Measurements from ENCODE around the gene MTA3.
"Not testable (repeated sequence)": the region's sequence is repeated elsewhere in the genome, so short reads cannot be mapped to it uniquely, and the experiment has no call there.

The MTA3 gene

GRCh38 chr2:42614838-42615237 is 46.4 kb downstream of the MTA3 start:
- no peak for DNase-seq

DNA sequence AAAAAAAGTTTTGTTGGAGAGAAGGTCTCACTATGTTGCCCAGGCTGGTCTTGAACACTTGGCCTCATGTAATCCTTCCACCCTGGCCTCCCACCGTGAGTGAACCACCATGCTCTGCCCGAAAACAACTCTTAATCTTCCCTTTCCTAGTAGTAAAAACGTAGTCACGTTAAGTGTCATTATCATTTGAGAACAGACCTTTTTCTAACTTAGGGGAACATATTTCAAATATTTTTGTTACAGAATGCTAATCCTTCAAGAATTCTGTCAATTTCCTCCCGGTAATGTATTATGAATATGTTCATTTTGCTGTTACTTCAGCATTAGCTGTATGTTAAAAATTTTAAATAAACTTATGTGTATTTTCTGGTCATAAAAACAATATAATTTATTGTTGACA is 49.7 kb downstream of the MTA3 start:
- no peak for DNase-seq

- DNase-seq, result no peak
Observed at GRCh38 chr2:42618972-42619371, 50.5 kb downstream of the MTA3 start.

DNA sequence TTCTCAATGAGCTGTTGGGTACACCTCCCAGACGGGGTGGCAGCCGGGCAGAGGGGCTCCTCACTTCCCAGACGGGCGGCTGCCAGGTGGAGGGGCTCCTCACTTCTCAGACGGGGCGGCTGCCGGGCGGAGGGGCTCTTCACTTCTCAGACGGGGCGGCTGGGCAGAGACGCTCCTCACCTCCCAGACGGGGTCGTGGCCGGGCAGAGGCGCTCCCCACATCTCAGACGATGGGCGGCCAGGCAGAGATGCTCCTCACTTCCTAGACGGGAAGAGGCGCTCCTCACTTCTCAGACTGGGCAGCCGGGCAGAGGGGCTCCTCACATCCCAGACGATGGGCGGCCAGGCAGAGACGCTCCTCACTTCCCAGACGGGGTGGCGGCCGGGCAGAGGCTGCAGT is 53.2 kb downstream of the MTA3 start:
- DNase-seq, result not testable (repeated sequence)

DNA sequence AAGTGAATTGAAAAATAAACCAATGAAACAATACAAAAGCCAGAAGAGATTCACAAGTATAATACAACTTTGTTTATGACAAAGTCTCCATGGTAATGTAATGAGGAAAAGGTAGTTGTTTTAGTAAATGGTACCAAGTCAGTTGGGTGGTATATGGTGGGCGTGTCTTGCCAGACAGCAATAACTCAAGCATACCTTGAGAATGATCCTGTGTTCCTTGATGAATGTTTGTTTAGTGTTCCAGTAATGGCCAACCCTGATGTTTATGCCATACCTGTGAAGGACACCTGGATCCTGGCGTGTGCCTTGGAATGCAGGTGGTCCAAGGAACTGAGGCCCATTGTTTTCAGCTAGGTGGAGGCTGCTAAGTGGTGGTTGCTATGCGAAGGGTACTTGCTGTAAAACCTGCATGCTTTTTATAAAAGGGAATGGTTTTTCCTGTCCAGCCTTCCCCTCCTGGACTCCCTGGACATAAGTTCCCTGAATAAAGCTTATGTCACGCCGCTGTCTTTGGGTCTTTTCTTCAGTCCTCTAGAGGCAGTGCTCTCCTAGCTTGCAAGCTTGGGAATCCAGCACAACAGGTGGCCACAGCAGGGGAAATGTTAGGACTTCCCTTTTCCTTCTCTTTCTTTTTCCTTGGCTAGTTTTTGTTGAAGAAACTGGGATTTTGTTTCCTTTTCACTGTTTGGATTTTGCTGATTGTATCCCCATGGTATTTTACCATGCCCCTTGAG is 54.7 kb downstream of the MTA3 start:
- no peak for DNase-seq

- no peak for DNase-seq
Observed at GRCh38 chr2:42624047-42624446, 55.6 kb downstream of the MTA3 start.

GRCh38 chr2:42628024-42628423 is 59.6 kb downstream of the MTA3 start:
- DNase-seq, result not testable (repeated sequence)

GRCh38 chr2:42636934-42637333 is 68.5 kb downstream of the MTA3 start:
- no peak for DNase-seq

GRCh38 chr2:42638080-42638784 is 69.8 kb downstream of the MTA3 start:
- no peak for DNase-seq

DNA sequence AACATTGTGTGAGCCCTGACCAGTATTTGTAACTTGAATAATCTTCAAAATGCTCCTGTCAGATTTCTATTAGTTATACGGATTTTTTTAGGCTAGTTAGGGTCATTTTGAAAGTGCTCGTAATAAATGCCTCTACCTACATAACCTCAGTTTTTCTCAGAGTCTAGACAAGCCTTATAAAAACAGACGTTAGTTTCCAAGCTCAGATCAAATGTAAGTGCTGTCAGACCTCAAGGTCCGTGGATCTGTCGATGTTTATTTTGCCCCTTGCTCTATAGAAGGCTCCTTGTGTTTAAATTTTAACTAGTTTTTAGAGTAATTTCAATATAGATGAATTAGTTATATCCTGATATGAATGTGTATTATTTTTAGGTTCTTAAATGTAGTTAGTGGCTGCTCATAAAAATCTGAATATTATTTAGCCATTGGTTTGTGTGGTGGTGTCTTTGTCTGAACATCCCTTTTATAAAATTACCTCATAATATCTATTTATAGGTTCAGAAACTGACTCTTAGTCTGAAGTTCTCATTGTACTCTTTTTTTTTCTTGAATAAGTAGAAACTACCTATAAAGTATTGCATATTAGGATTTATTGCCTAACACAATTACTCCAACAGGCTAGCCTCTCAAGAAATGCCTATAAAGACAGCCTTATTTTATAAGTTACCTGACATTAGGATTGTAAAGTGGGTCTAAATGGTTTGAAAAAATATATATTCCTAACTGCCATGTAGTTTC is 71.1 kb downstream of the MTA3 start:
- no peak for DNase-seq

DNA sequence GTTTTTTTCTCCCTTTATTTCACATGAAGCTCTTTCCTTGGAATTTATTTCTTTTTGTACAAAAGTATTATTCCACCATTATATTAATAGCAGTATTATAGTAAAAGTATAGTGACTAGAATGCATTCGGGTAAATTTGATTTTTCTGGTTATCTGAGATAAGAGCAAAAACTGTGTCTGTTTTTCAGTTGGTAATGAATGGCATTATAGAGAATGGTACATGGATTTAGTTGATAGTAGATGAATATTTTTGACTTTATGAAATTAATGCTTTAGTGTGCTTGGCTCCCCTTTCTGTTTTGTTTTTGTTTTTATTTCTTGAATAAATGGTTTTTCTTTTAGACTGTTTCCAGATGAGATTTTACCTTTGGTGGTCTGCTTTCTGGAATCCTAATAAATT is 71.8 kb downstream of the MTA3 start:
- DNase-seq, result no peak

DNA sequence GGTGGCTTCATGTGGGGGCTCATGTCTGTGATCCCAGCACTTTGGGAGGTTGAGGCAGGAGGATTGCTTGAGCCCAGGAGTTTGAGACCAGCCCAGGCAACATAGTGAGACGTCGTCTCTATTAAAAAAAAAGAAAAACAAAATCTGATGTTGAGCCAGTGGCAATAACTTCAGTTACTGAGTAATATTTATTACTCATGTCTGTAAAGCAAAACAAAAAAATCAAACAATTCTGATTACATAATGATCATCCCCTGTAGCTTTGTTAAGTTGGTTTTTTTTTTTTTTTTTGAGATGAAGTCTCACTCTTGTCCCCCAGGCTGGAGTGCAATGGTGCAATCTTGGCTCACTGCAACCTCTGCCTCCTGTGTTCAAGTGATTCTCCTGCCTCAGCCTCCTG is 73.9 kb downstream of the MTA3 start:
- DNase-seq, result not testable (repeated sequence)

GRCh38 chr2:42645551-42645950 is 77.1 kb downstream of the MTA3 start:
- DNase-seq, result no peak

DNA sequence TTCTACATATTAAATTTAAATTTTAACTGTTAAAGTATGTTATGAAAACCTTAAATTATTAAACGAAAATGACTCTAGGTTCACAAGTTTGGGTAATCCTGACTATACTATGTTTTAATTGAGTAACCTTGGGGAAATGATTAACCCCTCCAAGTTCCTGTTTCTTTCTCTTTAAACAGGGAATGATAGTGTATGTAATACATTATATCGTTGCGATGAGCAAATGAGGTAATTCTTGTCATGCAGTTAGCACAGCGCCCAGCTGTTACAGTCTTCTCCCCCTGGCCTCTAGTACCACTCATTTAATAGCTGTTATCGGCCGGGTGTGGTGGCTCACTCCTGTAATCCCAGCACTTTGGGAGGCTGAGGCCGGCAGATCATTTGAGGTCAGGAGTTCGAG is 80.4 kb downstream of the MTA3 start:
- no peak for DNase-seq

DNA sequence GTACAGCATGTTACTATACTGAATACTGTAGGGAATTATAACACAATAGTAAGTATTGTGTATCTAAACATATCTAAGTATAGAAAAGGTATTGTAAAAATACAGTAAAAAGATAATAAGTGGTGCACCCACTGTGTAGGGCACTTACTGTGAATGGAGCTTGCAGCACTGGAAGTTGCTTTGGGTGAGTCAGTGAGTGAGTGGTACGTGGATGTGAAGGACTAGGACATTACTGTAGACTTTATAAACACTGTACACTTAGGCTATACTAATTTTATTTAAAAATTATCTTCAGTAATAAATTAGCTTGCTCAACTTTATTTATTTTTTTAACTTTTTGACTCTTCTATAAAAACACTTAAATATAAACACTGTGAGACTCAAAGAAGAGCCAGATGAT is 82.6 kb downstream of the MTA3 start:
- no peak for DNase-seq

GRCh38 chr2:42652086-42652485 is 83.7 kb downstream of the MTA3 start:
- no peak for DNase-seq

- DNase-seq, result no peak
Observed at GRCh38 chr2:42653039-42653438, 84.6 kb downstream of the MTA3 start.

DNA sequence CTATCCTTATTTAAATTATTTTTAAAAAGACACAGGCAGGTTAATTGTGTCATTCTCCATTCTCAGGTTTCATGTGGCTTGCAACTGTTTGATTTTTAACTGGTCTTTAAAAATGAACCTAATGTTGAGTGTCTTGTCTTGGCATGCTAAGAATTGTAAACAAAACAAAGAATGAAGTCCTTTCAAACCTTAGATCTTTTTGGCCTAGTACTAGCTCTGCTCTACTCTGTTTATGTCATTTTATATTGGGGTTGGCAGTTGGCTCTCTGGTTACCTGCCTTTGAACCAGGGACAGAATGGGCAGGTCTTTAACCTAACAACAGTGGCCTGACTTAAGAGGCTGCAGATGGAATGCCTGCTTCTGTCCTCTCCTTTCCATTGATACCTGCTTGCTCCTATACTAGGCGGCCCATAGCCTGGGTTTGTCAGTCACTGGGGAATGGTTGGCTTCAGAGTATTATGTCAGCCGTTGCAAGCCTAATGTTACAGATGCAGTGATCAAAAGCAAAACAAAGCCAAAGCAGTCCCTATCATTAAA is 85.5 kb downstream of the MTA3 start:
- no peak for DNase-seq

- no peak for DNase-seq
Observed at GRCh38 chr2:42658306-42658705, 89.9 kb downstream of the MTA3 start.

DNA sequence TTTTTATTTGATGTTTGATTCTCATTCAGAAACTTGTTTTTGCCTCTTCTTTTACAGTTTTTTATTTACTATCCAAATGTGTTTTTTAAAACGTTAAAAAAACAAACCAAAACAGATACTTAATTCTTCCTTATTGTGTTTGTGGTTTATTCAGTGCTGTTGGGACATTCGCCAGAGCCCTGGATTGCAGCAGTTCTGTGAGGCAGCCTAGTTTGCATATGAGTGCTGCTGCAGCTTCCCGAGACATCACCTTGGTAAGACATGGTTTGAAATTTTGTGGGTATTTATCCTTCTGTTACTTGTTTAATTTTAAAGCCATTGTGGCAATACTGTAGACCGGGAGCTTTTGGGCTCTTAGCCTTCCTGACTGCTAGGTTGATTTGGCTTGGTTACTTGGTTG is 91.2 kb downstream of the MTA3 start:
- no peak for DNase-seq

- DNase-seq, result peak; percentile 48
Observed at GRCh38 chr2:42663106-42663780, 94.8 kb downstream of the MTA3 start.

GRCh38 chr2:42663828-42664227 is 95.4 kb downstream of the MTA3 start:
- no peak for DNase-seq

GRCh38 chr2:42673989-42674579 is 105.7 kb downstream of the MTA3 start:
- DNase-seq, result no peak

Measured in NCI-H2227 treated with DMSO at 0.1 percent for 48 hours (cell line).